Transverse colon (tissue), 3 donors: ENCODE measurements around the gene FOXD4L1.
"Not testable (repeated sequence)": the region's sequence is repeated elsewhere in the genome, so short reads cannot be mapped to it uniquely, and the experiment has no call there.

Experiments
- POLR2A ChIP-seq: fragments of 450-650 bp; IDR thresholded peaks from one replicate; pipeline ENCODE4 v1.6.1; 2016; ENCODE audit warnings: antibody characterized with exemption, mild to moderate bottlenecking, moderate library complexity
- TF ChIP-seq, protein P1 (sequence below), 5 experiments: fragments of 200-600 bp in 3 of 5; fragments of 450-650 bp in 2 of 5; sonication (generic) in 3 of 5; IDR thresholded peaks; 1 replicate in 2 of 5; 2 replicates in 3 of 5; pipeline ENCODE4 v1.5.1; 2016 to 2017; ENCODE audit warnings: antibody characterized with exemption in 5 of 5, inconsistent platforms in 3 of 5, mild to moderate bottlenecking in 2 of 5, moderate library complexity in 1 of 5

- TF ChIP-seq, protein P1, sequence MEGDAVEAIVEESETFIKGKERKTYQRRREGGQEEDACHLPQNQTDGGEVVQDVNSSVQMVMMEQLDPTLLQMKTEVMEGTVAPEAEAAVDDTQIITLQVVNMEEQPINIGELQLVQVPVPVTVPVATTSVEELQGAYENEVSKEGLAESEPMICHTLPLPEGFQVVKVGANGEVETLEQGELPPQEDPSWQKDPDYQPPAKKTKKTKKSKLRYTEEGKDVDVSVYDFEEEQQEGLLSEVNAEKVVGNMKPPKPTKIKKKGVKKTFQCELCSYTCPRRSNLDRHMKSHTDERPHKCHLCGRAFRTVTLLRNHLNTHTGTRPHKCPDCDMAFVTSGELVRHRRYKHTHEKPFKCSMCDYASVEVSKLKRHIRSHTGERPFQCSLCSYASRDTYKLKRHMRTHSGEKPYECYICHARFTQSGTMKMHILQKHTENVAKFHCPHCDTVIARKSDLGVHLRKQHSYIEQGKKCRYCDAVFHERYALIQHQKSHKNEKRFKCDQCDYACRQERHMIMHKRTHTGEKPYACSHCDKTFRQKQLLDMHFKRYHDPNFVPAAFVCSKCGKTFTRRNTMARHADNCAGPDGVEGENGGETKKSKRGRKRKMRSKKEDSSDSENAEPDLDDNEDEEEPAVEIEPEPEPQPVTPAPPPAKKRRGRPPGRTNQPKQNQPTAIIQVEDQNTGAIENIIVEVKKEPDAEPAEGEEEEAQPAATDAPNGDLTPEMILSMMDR (IDR thresholded peaks at IDR 0.05) = peak in 1 of 5 experiments; percentile 9
- TF ChIP-seq POLR2A = not testable (repeated sequence)
Measured at GRCh38 chr2:113527350-113528045, 29.0 kb downstream of the FOXD4L1 start.
